Astrocyte of the cerebellum (primary cell): ENCODE data around the gene IFT81.

Source experiments
- DNase-seq: peaks from one replicate; pipeline ENCODE4 v3.0.0-alpha.2; 2011; ENCODE audit warnings: low read depth
- H3K4me3 ChIP-seq: 2 replicates; pipeline ENCODE4 v1.5.1; 2011; ENCODE audit warnings: mild to moderate bottlenecking, low read depth, low read length, moderate library complexity
- CTCF ChIP-seq: IDR thresholded peaks from 2 replicates; pipeline ENCODE4 v1.5.1; 2012; ENCODE audit warnings: low read length, low read depth, moderate library complexity, mild to moderate bottlenecking; ENCODE audit errors: missing control alignments
- in situ Hi-C: cut with HindIII; loops from 2 replicates; pipeline ENCODE4 v1.10.0; 2017; ENCODE audit warnings: low sequenced_read_pairs

IFT81 gene

DNA sequence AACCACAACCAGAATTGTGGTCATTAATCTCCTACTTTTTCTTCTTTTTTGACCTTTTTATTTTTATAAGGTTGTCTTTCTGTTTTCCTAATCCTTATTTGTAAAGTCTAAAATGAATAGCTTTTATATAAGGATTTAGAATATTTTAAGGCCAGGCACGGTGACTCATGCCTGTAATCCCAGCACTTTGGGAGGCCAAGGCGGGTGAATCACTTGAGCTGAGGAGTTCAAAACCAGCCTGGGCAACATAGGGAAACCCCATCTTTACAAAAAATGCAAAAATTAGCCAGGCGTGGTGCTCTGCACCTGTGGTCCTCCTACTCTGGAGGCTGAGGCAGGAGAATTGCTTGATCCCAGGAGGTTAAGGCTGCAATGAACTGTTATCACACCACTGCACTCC lies 55.1 kb downstream of the IFT81 start:
- no peak for TF ChIP-seq CTCF
- in situ Hi-C loops = no loop called here
- no peak overlapping the region for H3K4me3 ChIP-seq
- no peak for DNase-seq

- DNase-seq = peak; percentile 24
- no peak overlapping the region for H3K4me3 ChIP-seq
- TF ChIP-seq CTCF = no peak
- in situ Hi-C loops = no loop called here
These were observed 56.4 kb downstream of the IFT81 start for GRCh38 chr12:110180591-110181005.

DNA sequence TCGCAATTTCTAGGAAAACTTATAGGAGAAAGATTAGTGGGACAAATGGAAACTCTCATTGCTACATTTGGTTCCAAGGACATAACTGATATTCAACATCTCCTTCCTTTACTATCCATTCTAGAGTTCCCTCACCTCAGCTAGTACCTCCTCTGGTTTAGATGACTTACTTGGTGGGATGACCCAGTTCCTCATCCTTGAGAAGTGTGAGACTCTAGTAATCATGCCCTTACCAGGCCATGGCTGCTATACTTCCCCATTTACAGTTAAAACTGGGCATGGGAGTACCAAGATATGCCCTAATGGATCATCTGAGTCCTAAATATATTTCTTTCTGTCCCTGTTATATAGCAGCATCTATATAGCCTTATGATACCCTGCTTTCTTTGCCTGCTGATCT lies 58.1 kb downstream of the IFT81 start:
- no peak overlapping the region for H3K4me3 ChIP-seq
- in situ Hi-C loops = no loop called here
- DNase-seq = no peak
- TF ChIP-seq CTCF = no peak

GRCh38 chr12:110183386-110183785 lies 59.2 kb downstream of the IFT81 start:
- no peak overlapping the region for H3K4me3 ChIP-seq
- DNase-seq = no peak
- TF ChIP-seq CTCF = no peak
- in situ Hi-C loops = no loop called here

DNA sequence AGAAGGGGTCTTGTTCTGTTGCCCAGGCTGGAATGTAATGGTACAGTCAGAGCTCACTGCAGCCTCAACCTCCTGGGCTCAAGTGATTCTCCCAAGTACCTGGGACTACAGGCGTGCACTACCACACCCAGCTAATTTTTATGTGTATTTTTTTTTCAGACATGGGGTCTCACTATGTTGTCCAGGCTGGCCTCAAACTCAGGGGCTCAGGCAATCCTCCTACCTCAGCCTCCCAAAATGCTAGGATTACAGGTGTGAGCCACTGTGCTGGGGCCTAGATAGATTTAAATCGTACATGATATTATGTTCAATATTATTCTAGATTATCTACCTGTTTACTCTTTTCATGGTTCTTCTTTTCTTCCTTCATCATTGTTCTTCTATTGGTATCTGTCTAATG lies 61.5 kb downstream of the IFT81 start:
- DNase-seq = no peak
- TF ChIP-seq CTCF = no peak
- in situ Hi-C loops = no loop called here
- no peak overlapping the region for H3K4me3 ChIP-seq

- DNase-seq = no peak
- no peak overlapping the region for H3K4me3 ChIP-seq
- TF ChIP-seq CTCF = no peak
- in situ Hi-C loops = no loop called here
These were observed 61.9 kb downstream of the IFT81 start for GRCh38 chr12:110186059-110186458.

- no peak for TF ChIP-seq CTCF
- no peak overlapping the region for H3K4me3 ChIP-seq
- in situ Hi-C loops = no loop called here
- no peak for DNase-seq
These were observed 69.0 kb downstream of the IFT81 start for GRCh38 chr12:110193196-110193595.
